DOHH2 (cell line): Measurements from ENCODE around the gene KLK7.

Source experiments
- H3F3A ChIP-seq: fragments of 200-600 bp; sonication (generic), shearing (Covaris generic); 2 replicates; pipeline ENCODE4 v1.6.0; 2016; ENCODE audit warnings: antibody characterized with exemption, mild to moderate bottlenecking; ENCODE audit not compliant: control insufficient read depth, insufficient read depth
- H3K27ac ChIP-seq: fragments of 200-600 bp; sonication (generic); 2 replicates; pipeline ENCODE4 v1.5.1; 2014; ENCODE audit warnings: low read depth, mild to moderate bottlenecking, low read length, moderate library complexity
- H3K27me3 ChIP-seq: fragments of 200-600 bp; sonication (generic); 2 replicates; pipeline ENCODE4 v1.6.1; 2014; ENCODE audit warnings: mild to moderate bottlenecking, low read length, mixed read lengths; ENCODE audit not compliant: control insufficient read depth
- H3K36me3 ChIP-seq: fragments of 200-600 bp; sonication (generic); 2 replicates; pipeline ENCODE4 v1.6.1; 2014; ENCODE audit warnings: mild to moderate bottlenecking, low read length, moderate library complexity, mixed read lengths; ENCODE audit not compliant: control insufficient read depth
- H3K4me1 ChIP-seq: fragments of 200-600 bp; sonication (generic); 2 replicates; pipeline ENCODE4 v1.6.1; 2014; ENCODE audit warnings: mild to moderate bottlenecking, low read length, mixed read lengths; ENCODE audit not compliant: control insufficient read depth
- H3K4me2 ChIP-seq: fragments of 200-600 bp; sonication (generic); 2 replicates; pipeline ENCODE4 v1.6.0; 2014; ENCODE audit warnings: mild to moderate bottlenecking, low read length, moderate library complexity
- H3K4me3 ChIP-seq: fragments of 200-600 bp; sonication (generic); 2 replicates; pipeline ENCODE4 v1.5.1; 2014; ENCODE audit warnings: mild to moderate bottlenecking, low read length, mixed read lengths
- H3K79me2 ChIP-seq: fragments of 200-600 bp; sonication (generic); 2 replicates; pipeline ENCODE4 v1.6.1; 2014; ENCODE audit warnings: mild to moderate bottlenecking, low read length, mixed read lengths; ENCODE audit not compliant: control insufficient read depth
- H3K9me2 ChIP-seq: fragments of 200-600 bp; sonication (generic); replicated peaks from 2 replicates; pipeline ENCODE4 v1.6.1; 2014; ENCODE audit warnings: mild to moderate bottlenecking, low read length, mixed read lengths; ENCODE audit not compliant: control insufficient read depth
- H3K9me3 ChIP-seq: fragments of 200-600 bp; sonication (generic); 2 replicates; pipeline ENCODE4 v1.6.1; 2014; ENCODE audit warnings: antibody characterized with exemption, low read length, mixed read lengths; ENCODE audit not compliant: control insufficient read depth, insufficient read depth
- H4K20me1 ChIP-seq: fragments of 200-600 bp; sonication (generic); 2 replicates; pipeline ENCODE4 v1.6.0; 2014; ENCODE audit warnings: low read depth, mild to moderate bottlenecking, antibody characterized with exemption, low read length, moderate library complexity; ENCODE audit not compliant: control insufficient read depth, insufficient read depth
- EZH2phosphoT487 ChIP-seq: fragments of 200-600 bp; sonication (generic); IDR thresholded peaks from 2 replicates; pipeline ENCODE4 v1.6.1; 2017; ENCODE audit warnings: borderline replicate concordance, mild to moderate bottlenecking, antibody characterized with exemption, low read length, moderate library complexity, mixed read lengths
- TF ChIP-seq, protein P1 (sequence below): fragments of 200-600 bp; sonication (generic); IDR thresholded peaks from one replicate; pipeline ENCODE4 v1.5.1; 2014; ENCODE audit warnings: antibody characterized with exemption, mild to moderate bottlenecking, low read depth, low read length; ENCODE audit not compliant: poor library complexity, severe bottlenecking

KLK7 gene

GRCh38 chr19:51002542-51003311, 19.0 kb upstream of the KLK7 start:
- Histone ChIP-seq H3K4me3 (no peak overlapping the region), H3F3A (no peaks in the 10 kb centered on the region), H3K27ac (no peak overlapping the region), H3K36me3 (no peaks in the 10 kb centered on the region), H3K27me3 (no peaks in the 10 kb centered on the region), H3K4me1 (no peaks in the 10 kb centered on the region), H3K4me2 (no peak overlapping the region), H3K79me2 (no peaks in the 10 kb centered on the region), H3K9me3 (no peaks in the 10 kb centered on the region), H3K9me2 (no peaks in the 10 kb centered on the region), H4K20me1 (no peaks in the 10 kb centered on the region)
- TF ChIP-seq, protein P1, sequence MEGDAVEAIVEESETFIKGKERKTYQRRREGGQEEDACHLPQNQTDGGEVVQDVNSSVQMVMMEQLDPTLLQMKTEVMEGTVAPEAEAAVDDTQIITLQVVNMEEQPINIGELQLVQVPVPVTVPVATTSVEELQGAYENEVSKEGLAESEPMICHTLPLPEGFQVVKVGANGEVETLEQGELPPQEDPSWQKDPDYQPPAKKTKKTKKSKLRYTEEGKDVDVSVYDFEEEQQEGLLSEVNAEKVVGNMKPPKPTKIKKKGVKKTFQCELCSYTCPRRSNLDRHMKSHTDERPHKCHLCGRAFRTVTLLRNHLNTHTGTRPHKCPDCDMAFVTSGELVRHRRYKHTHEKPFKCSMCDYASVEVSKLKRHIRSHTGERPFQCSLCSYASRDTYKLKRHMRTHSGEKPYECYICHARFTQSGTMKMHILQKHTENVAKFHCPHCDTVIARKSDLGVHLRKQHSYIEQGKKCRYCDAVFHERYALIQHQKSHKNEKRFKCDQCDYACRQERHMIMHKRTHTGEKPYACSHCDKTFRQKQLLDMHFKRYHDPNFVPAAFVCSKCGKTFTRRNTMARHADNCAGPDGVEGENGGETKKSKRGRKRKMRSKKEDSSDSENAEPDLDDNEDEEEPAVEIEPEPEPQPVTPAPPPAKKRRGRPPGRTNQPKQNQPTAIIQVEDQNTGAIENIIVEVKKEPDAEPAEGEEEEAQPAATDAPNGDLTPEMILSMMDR = no peak
- no peak for TF ChIP-seq EZH2phosphoT487

DNA sequence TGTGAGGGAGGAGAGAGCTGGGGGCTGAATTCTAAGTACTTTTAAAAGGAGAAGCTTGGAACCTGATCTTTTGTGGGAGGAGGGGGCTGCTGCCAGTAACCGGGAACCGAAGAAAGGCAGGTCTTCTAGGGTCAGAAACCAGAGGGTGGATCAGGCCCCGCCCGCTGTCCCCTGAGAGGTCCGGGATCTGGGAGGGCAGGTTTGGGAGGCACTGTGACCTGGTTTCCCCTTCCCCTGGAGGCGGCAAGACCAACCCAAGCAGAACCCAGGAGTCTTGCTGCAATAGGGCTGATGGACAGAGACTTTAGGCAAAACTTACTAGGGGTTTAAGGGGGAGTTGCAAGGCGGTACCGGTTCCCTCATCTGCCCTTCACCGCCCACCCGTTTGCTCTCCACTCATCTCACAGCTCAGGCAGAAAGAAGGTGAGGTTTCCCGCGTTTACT, 18.4 kb upstream of the KLK7 start:
- H3K27me3 ChIP-seq = no peaks in the 10 kb centered on the region
- no peak overlapping the region for H3K4me3 ChIP-seq
- no peaks in the 10 kb centered on the region for H3K79me2 ChIP-seq
- no peak overlapping the region for H3K27ac ChIP-seq
- no peaks in the 10 kb centered on the region for H3K9me2 ChIP-seq
- H4K20me1 ChIP-seq = no peaks in the 10 kb centered on the region
- H3F3A ChIP-seq = no peaks in the 10 kb centered on the region
- no peak overlapping the region for H3K4me2 ChIP-seq
- H3K9me3 ChIP-seq = no peaks in the 10 kb centered on the region
- no peaks in the 10 kb centered on the region for H3K36me3 ChIP-seq
- TF ChIP-seq, protein P1 = no peak
- no peak for TF ChIP-seq EZH2phosphoT487
- H3K4me1 ChIP-seq = no peaks in the 10 kb centered on the region

GRCh38 chr19:51001515-51001914, 17.8 kb upstream of the KLK7 start, which contains the start of gene KLK8:
Gene KLK8, minus strand, starts transcription at chr19:51001604. Its CDS starts 437 bp downstream, at chr19:51001167.
- no peaks in the 10 kb centered on the region for H3K79me2 ChIP-seq
- H3K4me1 ChIP-seq = no peaks in the 10 kb centered on the region
- no peak within 1 kb of the TSS for H3K4me3 ChIP-seq
- no peaks in the 10 kb centered on the region for H3K9me3 ChIP-seq
- no peaks in the 10 kb centered on the region for H3K9me2 ChIP-seq
- H3K27me3 ChIP-seq = no peaks in the 10 kb centered on the region
- no peak within 1 kb of the TSS for H3K4me2 ChIP-seq
- H3K36me3 ChIP-seq = no peaks in the 10 kb centered on the region
- TF ChIP-seq EZH2phosphoT487 = no peak
- TF ChIP-seq, protein P1 = no peak
- H3K27ac ChIP-seq = no peak within 1 kb of the TSS
- no peaks in the 10 kb centered on the region for H3F3A ChIP-seq
- no peaks in the 10 kb centered on the region for H4K20me1 ChIP-seq
